Measurements from ENCODE around the gene DNAH1.
"Not testable (repeated sequence)": the region's sequence is repeated elsewhere in the genome, so short reads cannot be mapped to it uniquely, and the experiment has no call there.

The DNAH1 gene

GRCh38 chr3:52313774-52314188 lies 2.3 kb upstream of the DNAH1 start:
- DNase-seq: no peak

- no peak for DNase-seq
Observed at GRCh38 chr3:52314489-52314888, 1.6 kb upstream of the DNAH1 start.

- DNase-seq: no peak
Observed at GRCh38 chr3:52315006-52315405, 1.1 kb upstream of the DNAH1 start.

DNA sequence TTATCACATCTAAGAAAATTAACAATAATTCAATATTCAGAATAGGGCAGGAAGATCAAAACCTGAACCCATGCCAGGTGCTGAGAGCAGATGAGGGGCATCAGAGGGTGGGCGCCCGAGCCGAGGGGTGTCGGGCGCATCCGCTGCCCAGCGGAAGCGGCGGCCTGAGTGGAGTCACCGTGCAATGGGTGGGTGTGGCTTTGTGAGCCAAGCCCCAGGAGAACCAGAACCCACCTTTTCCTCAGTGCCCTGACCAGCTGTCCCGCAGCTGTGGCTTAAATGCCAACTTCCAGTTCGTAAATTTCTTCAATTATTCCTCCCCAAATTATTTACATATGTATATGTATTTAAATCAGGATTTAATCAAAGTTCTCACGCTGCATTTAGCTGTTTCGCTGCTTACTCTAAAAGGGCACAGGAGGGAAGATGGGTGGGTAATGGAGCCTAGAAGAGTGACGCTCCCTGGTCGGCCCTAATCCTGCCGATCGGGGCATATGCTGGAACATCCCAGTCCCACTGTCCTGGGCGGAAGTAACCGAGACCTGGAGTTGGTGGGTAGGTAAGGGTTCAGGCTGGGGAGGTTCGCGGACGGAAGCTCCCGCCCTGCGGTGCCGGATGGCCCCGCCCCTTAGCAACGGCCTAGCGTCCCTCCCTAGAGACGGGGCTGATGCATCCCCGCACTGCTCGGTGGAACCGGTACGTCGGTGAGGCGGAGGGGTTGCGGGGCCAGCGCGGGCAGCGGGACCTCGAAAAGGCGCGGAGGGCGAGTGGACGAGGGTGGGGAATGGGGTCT lies 1.3 kb downstream of the DNAH1 start:
- peak; percentile 67 for DNase-seq

DNA sequence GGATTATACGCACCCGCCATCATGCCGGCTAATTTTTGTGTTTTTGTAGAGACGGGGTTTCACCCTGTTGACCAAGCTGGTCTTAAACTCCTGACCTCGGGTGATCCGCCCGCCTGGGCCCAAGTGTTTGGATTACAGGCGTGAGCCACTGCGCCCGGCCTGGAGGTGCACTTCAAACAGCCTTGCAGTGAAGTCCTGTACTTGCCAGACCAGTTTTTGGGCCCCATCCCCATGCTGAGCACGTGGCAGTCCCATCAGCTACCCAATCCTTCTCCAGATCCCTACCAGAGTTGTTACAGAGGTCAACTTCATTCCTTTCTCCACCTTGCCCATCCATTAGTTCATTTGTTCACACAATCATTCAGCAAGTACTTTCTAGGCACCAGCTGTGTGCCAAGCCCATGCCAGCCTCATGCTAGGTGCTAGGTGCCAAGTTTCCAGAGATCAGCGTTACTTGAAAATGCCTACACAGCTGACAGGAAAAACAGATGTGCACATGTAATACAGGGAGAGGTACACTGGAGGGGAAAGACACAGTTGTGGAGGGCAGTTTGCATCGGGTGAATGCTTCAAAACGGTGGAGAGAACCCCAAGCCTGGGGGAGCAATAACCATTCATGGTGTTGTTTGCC lies 2.2 kb downstream of the DNAH1 start:
- no peak for DNase-seq

GRCh38 chr3:52319921-52320595 lies 3.9 kb downstream of the DNAH1 start:
- no peak for DNase-seq

DNA sequence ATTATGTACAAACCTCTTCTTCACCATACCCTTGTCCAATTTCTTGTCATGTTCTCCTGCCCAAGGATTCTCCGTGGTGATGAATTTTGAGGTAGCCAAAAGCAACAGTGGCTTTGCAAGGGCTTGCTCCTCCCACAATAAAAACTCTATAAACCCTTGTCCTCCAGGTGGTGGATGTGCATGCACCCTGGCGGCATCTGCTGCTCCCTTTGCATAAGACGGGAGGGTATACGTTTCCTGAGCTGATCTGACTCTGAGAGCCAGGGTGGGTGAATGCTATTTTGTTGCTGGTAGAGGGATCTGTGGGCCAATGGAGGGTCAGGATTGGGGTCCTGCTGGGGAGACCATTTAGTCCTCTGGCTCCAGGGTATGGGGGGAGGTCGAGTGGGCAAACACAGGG lies 5.4 kb downstream of the DNAH1 start:
- no peak for DNase-seq

DNA sequence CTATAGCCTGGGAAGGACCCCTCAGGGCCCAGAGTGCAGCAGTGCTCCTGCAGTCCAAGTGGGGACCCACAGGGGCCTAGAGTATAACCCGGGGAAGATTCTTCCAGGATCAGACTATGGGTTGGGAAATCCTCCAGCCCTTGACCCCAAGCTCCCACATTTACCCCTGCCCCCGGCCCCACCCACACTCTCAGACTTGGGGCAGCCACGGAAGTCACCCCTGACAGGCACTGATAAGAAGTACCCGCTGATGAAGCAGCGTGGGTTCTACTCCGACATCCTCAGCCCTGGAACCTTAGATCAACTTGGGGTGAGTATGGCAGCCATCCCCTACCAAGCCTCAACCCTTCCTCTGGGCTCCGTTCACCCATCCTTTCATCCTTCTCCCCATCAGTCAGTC lies 6.3 kb downstream of the DNAH1 start:
- no peak for DNase-seq

DNA sequence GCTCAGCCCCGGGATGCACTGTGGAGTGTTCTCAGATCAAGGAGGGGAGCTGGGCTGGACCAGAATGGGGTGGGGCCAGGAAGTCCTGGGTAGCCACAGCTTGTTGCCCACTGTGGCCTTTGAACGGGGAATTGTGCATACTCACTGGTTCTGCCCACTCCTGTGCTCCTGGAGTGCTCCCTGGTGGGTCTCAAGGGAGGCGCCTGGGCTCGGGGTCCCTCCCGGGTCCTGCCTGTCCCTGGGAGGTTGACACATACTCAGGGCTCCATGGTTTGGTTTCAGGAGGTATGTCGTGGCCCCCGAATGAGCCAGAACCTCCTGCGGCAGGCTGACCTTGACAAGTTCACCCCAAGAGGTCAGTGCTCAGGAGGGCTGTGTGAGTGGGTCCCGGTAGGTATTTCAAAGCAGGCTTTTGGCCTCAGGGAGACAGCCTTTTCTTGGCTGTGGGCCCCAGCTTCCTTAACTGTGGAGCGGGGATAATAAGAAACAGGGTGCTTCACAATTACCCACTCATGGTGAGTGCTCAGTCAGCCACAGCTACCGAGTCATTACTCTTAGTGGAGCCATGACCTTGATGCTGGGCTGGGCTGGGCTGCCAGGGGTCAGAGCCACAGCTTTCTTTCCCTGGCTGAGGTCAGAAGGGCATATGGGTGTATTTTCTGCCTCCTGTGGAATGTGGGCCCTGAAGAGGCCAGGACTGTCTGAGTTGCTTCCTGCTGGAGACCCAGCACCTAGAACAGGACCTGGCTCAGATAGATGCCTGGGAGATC lies 7.6 kb downstream of the DNAH1 start:
- no peak for DNase-seq

GRCh38 chr3:52324676-52325075 lies 8.6 kb downstream of the DNAH1 start:
- no peak for DNase-seq

- DNase-seq: no peak
Observed at GRCh38 chr3:52325686-52326085, 9.6 kb downstream of the DNAH1 start.

DNA sequence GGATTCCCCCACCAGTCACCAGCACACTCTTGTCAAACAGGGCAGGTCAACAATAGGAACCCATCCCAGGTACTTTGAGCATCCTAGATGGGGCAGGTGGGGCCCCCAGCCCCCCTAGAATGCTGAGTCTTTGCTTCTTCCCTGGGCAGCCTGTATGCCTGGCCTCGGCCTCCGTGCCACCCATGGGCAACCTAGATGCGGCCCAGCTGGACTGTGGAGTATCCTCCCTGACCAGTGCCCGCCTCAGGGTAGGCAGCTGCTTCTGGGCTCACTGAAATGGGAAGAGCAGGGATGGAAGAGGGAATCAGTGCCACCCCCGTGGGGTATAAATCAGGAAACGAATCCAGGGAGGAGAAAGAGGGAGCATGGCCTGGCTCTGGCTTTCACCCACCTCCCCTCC lies 10.9 kb downstream of the DNAH1 start:
- DNase-seq: no peak

- DNase-seq: no peak
Observed at GRCh38 chr3:52327486-52328290, 11.6 kb downstream of the DNAH1 start.

- DNase-seq: no peak
Observed at GRCh38 chr3:52328536-52329080, 12.5 kb downstream of the DNAH1 start.

GRCh38 chr3:52330194-52330805 lies 14.2 kb downstream of the DNAH1 start:
- DNase-seq: no peak

DNA sequence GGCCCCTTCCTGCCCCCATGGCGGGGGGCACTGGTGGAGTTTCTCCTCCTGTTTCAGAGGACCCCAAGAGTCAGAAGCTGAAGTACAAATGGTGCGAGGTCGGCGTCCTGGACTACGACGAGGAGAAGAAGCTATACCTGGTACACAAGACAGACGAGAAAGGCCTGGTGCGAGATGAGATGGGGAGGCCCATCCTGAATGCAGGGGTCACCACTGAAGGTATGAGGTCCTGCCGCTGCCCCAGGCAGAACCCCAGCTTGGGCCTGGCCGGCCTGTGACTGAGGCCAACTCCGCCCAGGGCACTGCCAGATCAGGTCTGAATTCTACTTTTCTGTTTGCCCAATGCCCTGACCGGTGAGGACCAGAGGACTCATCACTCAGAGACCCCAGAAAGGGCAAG lies 15.0 kb downstream of the DNAH1 start:
- DNase-seq: no peak

DNA sequence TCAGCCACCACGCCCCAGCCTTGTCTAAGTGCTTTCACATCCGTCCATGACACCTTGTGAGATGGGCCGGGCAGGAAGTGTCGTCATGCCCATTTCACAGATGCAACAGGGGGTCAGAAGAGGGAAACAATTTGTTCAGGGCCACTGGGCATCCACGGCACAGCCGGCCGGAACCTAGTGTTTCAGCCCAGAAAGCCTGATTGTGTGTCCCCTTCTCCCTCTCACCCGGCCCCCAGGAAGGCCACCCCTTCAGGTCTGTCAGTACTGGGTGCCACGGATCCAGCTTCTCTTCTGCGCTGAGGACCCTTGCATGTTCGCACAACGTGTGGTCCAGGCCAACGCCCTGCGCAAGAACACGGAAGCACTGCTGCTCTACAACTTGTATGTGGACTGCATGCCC lies 15.8 kb downstream of the DNAH1 start:
- DNase-seq: no peak

DNA sequence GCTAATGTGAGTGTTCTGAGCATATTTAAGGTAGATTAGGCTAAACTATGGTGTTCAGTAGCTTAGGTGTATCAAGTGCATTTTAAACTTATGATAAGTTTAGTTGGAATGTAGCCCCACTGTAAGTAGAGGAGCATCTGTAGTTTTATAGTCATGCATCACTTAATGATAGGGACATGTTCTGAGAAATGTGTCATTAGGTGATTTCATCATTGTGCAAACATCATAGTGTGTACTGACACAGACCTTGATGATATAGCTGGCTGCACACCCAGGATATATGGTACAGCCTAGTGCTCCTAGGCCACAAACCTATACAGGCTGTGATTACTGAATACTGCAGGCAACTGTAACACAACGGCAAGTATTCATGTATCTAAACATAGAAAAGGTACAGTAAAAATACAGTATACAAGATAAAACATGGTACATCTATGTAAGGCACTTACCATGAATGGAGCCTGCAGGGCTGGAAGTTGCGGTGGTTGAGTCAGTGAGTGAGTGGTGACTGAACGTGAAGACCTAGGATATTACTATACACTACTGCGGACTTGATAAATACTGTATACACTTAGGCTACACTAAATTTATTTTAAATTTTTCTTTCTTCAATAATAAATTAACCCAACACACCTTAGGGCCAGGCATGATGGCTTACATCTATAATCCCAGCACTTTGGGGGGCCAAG lies 17.9 kb downstream of the DNAH1 start:
- DNase-seq: no peak

DNA sequence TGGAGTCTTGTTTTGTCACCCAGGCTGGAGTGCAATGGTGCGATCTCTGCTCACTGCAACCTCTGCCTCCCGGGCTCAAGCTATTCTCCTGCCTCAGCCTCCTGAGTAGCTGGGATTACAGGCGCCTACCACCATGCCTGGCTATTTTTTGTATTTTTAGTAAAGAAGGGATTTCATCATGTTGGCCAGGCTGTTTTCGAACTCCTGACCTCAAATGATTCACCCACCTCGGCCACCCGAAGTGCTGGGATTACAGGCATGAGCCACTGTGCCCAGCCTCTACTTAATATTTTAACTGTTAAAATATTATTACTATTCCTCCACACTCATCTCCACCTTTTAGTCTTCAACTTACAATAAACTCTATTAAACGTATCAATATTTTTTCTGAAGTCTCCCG lies 22.0 kb downstream of the DNAH1 start:
- DNase-seq: not testable (repeated sequence)

DNA sequence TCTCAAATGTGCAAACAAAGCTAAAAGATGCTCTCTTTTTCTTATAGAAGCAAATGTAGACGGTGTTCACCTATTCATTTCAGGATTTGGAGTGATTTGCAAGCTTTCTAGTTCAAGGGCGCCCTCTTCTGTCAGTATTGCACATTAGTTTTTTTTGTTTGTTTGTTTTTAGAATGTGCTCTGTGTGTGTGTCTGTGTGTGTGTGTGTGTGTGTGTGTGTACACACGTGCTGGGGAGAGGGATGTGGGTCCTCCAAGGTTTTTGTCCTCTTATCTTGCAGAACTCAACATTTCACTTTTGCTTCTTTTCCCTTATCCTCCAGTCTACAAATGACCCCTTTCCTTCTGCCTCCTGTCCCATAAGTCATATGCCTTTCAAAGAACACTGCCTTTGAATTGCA lies 23.5 kb downstream of the DNAH1 start:
- peak; percentile 49 for DNase-seq

- DNase-seq: no peak
Observed at GRCh38 chr3:52341123-52341522, 25.0 kb downstream of the DNAH1 start.
